AG09309 (cell line): ENCODE results near the gene PHLPP1.

Experiments
- DNase-seq: peaks from one replicate; pipeline ENCODE4 v3.0.0-alpha.2; 2010; ENCODE audit warnings: low read depth
- H3K4me3 ChIP-seq: 2 replicates; pipeline ENCODE4 v1.5.1; 2011; ENCODE audit warnings: mild to moderate bottlenecking, low read depth, low read length, moderate library complexity; ENCODE audit not compliant: control insufficient read depth
- TF ChIP-seq, protein P1 (sequence below): IDR thresholded peaks from 2 replicates; pipeline ENCODE4 v1.5.1; 2011; ENCODE audit warnings: mild to moderate bottlenecking, low read depth, low read length, inconsistent platforms; ENCODE audit not compliant: insufficient read depth, control insufficient read depth; ENCODE audit errors: missing control alignments

The PHLPP1 gene

DNA sequence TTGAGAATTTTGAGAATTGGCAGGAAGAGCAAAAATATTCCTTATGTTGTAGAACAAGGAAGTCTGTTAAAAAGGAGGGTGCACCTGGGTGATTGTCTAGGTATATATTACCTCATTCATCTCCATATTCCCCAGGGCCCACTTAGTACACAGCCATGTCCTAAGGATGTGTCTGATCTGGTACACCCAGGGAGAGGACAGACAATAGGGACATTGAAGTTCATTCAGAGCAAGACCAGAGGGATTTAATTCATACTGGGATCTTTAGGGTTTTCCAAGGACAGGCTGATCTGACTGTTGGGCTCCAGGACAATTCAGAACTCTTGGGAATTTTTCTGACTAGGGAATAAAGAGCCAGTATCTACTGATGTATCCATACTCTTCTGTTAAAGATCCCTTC lies 112.1 kb downstream of the PHLPP1 start:
- H3K4me3 ChIP-seq = no peak overlapping the region
- DNase-seq = no peak
- TF ChIP-seq, protein P1, sequence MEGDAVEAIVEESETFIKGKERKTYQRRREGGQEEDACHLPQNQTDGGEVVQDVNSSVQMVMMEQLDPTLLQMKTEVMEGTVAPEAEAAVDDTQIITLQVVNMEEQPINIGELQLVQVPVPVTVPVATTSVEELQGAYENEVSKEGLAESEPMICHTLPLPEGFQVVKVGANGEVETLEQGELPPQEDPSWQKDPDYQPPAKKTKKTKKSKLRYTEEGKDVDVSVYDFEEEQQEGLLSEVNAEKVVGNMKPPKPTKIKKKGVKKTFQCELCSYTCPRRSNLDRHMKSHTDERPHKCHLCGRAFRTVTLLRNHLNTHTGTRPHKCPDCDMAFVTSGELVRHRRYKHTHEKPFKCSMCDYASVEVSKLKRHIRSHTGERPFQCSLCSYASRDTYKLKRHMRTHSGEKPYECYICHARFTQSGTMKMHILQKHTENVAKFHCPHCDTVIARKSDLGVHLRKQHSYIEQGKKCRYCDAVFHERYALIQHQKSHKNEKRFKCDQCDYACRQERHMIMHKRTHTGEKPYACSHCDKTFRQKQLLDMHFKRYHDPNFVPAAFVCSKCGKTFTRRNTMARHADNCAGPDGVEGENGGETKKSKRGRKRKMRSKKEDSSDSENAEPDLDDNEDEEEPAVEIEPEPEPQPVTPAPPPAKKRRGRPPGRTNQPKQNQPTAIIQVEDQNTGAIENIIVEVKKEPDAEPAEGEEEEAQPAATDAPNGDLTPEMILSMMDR = no peak

DNA sequence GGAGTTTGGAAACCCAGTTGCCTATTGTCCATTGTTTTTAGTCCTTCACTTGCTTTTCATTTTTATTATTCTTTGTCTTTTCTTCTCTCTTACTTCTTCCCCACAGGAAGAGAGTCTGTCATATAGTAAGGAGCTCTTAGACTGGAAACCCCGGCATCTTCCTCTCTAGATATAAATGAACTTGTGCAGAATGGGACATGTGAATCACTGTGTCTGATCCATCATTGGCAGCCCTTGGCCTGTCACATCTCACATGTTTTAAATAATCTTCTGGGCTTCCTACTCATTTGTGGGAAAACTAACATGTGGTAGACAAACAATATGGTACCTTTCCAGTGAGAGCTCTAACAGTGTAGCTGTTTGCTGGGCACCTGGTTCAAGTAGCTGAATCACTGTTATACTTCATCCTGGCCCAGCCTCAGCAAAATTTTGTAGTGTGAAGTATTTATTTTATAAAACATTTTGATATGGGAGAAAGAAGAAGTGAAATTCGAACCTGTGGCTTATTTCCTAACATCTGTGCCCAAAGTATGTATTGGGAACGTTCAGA lies 112.8 kb downstream of the PHLPP1 start:
- TF ChIP-seq, protein P1 = no peak
- H3K4me3 ChIP-seq = no peak overlapping the region
- DNase-seq = no peak

DNA sequence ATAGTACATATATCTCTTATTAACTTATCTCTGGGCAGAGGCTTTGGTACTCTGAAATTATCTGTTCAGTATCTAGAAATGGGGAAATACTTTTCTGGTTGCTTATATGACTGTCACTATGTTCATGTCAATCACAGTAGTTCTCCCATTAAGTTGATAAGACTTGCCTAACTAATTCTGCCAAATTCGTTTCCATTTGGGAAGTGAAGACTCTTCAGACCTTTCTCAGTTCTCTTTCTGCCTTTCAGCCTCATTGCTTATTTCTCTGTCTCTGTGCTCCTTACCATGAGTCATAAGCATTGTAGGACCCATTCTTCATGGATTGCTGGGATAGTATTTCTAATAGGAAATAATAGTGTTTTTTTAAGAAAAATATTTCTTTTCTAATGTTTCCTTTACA lies 113.5 kb downstream of the PHLPP1 start:
- DNase-seq = no peak
- TF ChIP-seq, protein P1 = no peak
- no peak overlapping the region for H3K4me3 ChIP-seq

DNA sequence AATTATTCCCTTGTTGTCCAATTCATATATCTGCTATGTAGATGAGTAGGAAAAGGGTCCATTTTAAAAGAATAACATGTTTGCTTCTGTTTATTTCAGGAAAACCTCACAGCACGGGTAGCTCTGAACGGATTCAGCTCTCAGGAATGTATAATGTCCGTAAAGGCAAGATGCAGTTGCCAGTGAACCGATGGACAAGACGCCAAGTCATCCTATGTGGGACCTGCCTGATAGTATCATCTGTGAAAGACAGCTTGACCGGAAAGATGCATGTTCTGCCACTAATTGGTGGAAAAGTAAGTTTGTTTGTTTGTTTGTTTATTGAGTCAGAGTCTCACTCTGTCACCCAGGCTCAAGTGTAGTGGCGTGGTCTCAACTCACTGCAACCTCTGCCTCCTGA lies 114.6 kb downstream of the PHLPP1 start:
- no peak overlapping the region for H3K4me3 ChIP-seq
- TF ChIP-seq, protein P1 = no peak
- no peak for DNase-seq

DNA sequence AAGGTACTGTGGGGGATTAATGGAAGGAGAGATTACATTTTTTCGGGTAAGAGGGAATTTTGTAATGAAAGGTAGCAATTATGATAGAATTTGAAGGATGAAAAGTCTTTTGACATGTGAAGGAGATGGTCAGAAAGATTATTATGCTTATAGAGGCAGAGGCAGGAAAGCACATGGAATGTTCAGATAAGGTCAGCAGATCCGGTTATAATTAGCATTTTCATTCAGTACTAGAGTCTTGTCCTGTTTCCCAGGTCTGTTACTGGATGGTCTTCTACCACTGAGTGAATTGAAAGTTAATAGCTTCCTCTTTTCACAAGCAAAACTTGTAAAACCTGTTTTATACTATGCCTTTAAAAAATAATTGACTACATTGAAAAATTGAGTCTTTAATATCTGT lies 116.9 kb downstream of the PHLPP1 start:
- TF ChIP-seq, protein P1 = no peak
- no peak overlapping the region for H3K4me3 ChIP-seq
- no peak for DNase-seq

DNA sequence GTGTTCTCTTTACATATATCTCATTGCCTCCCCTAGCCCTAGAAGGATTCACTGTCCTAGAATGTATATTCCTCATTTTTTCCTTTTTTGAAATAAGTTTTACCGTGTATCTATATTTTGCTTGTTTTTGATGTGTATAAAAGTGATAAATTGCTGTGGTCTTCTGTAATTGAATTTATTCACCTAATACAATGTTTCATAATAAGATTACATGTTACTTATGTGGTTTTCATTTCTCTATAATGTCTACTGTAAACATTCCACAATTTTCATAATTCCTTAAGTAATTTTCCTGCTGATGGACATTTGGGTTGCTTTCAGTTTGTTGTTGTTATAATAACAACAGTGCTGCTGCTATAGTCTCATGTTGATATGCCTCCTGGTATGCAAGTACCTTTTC lies 118.2 kb downstream of the PHLPP1 start:
- no peak overlapping the region for H3K4me3 ChIP-seq
- no peak for DNase-seq
- TF ChIP-seq, protein P1 = no peak

DNA sequence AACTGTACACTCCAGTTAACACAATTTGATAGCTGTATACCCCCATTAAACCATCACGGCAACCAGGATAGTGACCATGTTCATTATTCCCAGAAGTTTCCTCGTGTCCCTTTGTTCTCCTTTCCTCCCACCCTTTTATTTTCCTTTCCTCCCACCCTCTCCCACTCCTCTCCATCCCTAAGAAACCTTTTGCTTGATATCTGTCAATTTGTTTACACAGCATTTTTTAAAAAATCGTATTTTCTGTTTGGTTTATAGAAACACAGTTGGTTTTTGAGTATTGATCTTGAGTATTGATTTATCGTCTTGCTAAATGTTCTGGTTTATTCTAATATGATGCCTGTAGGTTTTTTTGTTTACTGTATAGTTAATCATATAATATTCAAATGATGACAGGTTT lies 119.4 kb downstream of the PHLPP1 start:
- DNase-seq = no peak
- no peak overlapping the region for H3K4me3 ChIP-seq
- TF ChIP-seq, protein P1 = no peak
